Measurements from ENCODE around the gene SKP2.

Gene SKP2

DNA sequence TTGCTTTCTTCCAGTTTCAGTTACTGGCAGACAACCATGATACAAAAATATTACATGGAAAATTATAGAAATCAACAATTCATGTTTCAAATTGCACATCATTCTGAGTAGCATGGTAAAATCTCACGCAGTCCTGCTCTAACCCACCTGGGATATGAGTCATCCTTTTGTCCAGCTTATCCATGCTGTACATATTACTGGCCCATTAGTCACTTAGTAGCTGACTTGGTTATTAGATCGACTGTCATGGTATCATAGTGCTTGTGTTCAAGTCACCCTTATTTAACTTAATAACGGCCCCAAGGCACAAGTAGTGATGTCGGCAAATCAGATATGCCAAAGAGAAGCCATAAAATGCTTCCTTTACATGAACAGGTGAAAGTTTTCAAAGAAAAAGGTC is 48.6 kb downstream of the SKP2 start:
- no peak for DNase-seq (ENCODE audit: low read depth)

DNA sequence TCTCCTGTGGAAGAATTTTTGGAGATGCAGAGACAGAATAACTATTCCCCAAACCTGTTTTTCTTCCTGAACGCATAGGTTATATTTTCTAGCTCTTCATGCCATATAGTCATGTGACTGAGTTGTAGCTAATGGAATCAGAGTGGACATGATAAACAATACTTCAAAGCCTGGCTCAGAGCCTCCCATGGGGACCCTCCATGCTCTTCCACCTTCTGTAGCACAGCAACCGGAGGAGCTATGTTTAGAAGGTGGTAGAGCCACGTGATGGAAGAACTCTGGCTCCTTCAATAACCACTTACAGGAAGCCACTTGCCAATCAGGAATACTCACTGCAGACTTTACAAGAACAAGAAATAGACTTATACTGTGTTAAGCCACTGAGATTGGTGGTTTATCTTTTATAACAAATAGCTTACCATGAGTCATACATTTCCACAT is 50.6 kb downstream of the SKP2 start:
- no peak for DNase-seq (ENCODE audit: low read depth)

DNA sequence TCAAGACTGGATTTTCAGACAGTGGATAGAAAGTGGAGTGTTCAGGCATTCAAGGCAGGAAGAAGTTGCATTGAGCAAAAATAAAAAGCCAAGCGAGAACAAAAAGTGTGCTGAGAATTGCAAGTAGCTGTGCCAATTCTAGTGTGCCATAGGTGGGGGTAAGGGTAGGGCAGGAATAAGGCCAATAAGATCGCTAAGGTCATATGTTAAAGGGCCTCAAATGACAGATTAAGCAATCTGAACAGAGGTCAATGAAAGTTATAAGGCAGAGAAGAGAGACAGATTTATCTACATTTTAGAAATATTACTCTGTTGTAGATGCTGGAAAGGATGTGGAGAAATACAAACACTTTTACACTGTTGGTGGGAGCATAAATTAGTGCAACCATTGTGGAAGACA is 53.4 kb downstream of the SKP2 start:
- no peak for DNase-seq (ENCODE audit: low read depth)

DNA sequence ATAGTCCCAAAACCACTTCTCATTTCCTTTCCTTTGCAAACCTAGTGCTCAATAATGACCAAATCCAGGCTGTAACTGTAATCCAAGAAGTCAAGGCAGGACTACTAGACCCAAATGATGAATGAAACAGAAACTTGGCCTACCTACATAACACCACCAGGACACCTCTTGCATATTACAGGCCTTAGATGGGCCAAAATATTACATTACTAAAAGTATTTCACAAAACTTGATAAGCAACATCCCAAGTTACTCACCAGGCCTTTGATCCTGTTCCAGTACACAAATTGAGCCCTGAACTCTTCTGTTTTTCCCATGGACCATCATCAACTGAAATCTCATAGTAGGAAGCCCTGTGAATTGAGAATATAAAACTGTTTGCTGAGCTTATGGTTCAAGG is 55.0 kb downstream of the SKP2 start:
- no peak for DNase-seq (ENCODE audit: low read depth)

DNA sequence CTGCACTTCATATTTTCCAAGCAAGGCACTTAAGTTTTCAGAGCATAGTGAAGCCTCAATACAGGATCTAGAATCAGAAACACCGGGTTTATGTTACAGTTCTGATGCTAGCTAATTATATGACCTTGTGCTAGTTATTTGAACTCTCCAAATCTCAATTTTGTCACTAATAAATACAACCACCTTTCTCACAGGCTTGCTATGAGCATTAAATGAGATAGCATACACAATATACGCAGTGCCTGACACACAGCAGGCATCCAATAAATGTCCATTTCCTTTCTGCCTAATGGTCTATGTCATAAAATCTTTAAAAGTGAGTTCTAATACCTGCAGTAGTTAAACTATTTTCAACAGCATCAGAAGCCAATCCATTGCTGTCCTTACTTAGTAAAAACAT is 56.9 kb downstream of the SKP2 start:
- DNase-seq (ENCODE audit: low read depth): no peak

DNA sequence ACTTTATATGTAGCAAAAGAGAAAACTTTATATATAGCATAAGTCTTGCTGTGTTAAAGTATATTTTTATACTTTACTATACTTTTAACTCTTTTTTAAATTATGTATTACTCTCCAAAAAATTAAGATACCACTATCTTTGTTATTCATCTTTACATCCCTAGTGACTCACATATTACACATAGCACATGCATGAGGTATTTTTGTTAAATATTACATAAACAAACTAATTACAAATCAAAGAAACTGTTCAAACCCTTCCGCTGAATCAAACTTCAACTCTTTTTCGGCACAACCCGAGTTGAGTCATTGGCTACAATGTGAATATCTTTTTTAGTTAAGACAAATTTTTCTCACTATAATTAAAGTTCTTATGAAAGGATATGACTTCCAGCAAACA is 57.8 kb downstream of the SKP2 start:
- DNase-seq (ENCODE audit: low read depth): no peak

DNA sequence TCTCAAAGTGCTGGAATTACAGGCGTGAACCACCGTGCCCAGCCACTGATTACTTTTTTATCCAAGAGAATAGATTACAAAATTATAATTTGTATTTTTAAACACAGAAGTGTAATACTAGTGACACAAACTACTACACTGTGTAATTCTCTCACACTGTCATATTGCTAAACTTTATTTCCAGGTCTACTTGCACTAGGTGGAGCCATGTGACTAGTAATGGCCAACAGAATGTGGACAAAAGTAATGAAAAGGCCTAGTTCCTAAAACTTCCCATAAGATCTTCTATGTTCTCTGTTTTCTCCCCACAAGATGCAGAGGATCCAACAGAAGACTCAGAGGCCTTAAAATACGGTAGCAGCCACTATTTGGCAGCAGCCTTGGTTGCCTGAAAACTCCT is 62.5 kb downstream of the SKP2 start:
- DNase-seq (ENCODE audit: low read depth): no peak

DNA sequence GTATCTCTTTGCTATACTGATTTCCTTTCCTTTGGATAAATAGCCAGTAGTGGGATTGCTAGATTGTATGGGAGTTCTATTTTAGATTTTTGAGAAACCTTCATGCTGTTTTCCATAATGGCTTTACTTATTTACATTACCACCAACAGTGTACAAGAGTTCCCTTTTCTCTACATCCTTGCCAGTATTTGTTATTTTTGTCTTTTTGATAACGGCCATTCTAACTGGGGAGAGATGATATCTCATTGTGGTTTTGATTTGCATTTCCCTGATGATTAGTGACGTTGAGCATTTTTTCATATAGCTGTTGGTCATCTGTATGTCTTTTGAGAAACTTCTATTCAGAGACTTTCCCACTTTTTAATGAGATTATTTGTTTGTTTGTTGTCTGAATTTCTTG is 64.0 kb downstream of the SKP2 start:
- no peak for DNase-seq (ENCODE audit: low read depth)

DNA sequence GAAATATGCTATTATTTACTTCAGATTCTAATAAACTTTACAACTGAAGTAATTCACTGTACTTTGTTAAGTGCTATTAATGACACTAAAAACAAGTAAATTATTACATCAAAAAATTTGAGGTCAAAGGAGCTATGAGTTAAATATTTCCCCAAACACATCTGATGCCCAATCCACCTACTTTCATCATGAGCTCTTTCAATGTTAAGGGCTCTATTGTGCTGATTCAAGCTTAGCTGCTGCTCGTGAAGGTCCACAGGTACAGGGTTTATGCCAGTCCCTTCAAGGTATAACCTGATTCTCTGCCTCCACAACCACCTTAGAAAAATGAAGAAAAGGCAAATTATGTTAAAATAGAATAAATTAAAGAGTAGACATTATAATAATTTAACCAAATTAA is 65.7 kb downstream of the SKP2 start:
- no peak for DNase-seq (ENCODE audit: low read depth)

DNA sequence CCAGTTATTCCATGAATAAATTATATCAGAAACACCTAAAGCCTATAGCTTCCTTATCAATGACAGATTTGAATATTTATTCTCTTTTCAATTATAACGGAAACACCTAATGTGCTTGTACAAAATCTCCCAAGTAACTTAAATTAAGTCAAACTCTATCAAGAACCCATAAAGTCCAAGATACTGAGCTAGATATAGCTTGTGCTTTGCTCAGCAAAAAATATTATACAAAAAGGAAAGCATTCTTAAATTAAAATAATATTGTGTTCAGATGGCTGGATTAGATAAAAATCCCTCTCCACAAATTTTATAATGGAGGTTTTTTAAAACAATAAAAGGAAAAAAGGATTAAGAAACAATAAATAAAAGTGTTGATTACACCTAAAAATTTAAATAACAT is 66.1 kb downstream of the SKP2 start:
- no peak for DNase-seq (ENCODE audit: low read depth)

DNA sequence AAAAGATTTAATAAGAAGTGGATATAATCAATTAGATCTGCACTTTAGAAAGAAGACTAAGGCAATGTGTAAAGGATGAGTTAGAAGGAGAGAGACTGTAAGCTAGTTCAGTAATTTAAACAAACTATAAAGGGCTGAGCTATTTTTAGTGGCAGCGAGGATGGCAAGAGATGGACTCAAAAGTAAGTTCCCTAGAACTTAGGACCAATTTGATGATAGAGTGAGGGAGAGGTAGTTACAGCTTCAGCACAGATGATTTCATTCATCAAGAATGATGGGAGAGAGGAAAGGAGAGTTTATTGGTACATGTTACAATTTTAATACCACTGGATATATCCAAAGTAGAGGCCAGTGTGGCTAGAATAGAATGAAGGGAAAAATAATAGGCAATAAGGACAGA is 70.7 kb downstream of the SKP2 start:
- DNase-seq (ENCODE audit: low read depth): no peak

DNA sequence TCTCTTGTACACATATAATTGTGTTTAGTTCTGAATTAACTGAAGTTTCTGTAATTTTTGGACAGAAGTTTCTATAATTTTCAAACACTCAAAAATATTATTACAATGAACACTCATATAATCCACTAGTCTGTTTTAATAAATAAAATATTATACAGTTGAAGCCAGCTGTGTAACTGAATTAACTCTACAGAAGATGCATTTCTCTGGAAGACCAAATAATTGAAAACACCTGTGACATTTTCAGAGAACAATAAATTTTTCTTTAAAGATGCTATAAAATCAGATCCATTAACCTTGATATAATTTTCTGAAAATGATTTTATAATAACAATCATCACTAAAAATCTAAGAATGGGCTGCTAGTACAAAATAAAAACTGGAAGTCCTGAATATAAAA is 75.1 kb downstream of the SKP2 start:
- DNase-seq (ENCODE audit: low read depth): no peak

DNA sequence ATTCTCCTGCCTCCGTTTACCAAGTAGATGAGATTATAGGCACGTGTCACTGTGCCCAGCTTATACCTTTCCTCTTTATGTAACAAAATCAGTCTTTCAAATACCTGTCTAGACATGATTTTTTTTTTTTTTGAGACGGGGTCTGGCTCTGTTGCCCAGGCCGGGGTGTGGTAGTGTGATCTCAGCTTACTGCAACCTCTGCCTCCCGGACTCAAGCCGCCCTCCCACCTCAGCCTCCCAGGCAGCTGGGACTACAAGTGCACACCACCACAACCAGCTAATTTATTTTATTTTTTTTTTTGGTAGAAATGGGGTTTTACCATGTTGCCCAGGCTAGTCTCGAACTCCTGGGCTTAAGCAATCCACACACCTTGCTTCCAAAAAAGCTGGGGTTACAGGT is 76.6 kb downstream of the SKP2 start:
- DNase-seq (ENCODE audit: low read depth): no peak

DNA sequence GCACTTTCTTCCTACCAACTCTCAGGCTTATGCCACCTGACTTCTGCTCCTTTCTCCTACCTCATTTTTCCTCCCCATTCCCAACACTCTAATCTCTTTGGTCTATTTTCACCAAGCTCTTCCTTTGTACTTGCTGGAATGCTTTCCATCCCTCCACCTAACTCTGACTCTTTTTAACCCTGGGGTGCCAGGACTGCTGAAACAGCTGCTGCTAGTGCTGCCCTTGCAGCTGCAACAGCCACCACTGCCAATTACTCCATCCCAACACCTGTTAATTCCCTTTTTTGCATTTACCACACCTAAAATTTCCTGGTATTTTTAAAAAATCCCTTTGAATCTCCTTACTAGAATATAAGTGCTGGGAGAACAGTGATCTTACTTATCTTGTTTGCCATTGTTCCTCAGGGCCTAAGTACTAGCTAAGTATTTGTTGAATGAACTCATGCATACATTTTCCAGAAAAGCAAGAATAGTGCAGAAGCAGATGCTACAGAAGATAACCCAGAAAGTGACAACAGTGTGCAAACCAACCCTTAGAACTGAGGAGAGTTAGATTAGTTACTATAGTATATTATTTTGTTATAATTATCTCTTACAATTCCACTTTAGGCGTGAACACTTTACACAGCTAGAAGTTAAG is 78.4 kb downstream of the SKP2 start:
- DNase-seq (ENCODE audit: low read depth): no peak

DNA sequence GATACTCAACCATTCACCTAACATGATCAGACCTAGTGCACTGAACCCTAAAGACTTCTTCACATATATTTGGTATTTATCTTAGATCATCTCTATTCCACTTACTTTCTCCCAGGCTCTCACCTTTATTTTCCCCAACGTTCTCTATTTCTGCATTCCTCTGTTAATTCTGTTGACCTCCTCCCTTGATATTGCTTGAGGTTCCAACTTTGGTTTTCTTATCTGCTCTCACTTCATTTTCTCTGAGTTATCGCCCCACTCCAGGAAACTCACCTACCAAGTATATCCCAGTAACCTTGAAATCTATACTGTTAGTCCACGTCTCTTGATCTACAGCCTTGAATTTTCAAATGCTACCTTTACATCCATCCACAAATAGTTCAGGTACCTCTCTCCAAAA is 80.6 kb downstream of the SKP2 start:
- no peak for DNase-seq (ENCODE audit: low read depth)

Measured in stimulated activated CD4-positive, alpha-beta T cell treated with anti-CD3 and anti-CD28 coated beads, Interleukin-2, amount 100 ng/mL, for 4 hours (primary cell).